ENCODE measurements around the gene MANSC1.

DNA sequence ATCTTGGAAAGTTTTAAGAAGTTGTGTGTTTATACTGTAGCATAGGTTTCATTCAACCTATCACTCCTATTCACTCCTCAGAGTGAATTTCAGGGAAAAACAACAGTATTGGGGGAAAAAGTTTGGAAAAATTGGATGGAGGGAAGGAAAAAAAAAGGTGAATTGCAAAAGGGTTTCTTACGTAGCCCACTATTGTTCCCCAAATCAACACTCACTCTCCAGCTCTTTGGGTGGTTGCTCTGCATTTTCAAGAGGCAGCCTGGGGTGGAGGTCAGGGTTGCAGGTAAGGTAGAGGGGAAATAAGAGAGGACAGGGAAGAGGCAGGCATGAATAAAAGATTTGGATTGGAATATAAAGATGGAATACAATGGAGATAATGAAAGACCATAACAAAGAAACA, 49.1 kb upstream of the MANSC1 start:
- TF ChIP-seq, protein P1, sequence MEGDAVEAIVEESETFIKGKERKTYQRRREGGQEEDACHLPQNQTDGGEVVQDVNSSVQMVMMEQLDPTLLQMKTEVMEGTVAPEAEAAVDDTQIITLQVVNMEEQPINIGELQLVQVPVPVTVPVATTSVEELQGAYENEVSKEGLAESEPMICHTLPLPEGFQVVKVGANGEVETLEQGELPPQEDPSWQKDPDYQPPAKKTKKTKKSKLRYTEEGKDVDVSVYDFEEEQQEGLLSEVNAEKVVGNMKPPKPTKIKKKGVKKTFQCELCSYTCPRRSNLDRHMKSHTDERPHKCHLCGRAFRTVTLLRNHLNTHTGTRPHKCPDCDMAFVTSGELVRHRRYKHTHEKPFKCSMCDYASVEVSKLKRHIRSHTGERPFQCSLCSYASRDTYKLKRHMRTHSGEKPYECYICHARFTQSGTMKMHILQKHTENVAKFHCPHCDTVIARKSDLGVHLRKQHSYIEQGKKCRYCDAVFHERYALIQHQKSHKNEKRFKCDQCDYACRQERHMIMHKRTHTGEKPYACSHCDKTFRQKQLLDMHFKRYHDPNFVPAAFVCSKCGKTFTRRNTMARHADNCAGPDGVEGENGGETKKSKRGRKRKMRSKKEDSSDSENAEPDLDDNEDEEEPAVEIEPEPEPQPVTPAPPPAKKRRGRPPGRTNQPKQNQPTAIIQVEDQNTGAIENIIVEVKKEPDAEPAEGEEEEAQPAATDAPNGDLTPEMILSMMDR (IDR thresholded peaks at IDR 0.05; ENCODE audit: low read depth, low read length) = no peak
- no peak for TF ChIP-seq EZH2phosphoT487 (IDR thresholded peaks at IDR 0.05; ENCODE audit: low read depth)

Measured in OCI-LY3 (cell line).